ENCODE measurements around the gene TMEM243. TPM values are rescaled to one million over a fixed set of nuclear protein-coding genes. Genes with fewer than 3 reads are reported as not detected.
A peak's percentile ranks its signal among the peaks of the same experiment; 100 is the strongest.

TMEM243 gene
- total and polyA plus RNA-seq, 2 donors (not counting 1 experiment from before 2014, with no cell fraction given): 161 to 164 TPM

DNA sequence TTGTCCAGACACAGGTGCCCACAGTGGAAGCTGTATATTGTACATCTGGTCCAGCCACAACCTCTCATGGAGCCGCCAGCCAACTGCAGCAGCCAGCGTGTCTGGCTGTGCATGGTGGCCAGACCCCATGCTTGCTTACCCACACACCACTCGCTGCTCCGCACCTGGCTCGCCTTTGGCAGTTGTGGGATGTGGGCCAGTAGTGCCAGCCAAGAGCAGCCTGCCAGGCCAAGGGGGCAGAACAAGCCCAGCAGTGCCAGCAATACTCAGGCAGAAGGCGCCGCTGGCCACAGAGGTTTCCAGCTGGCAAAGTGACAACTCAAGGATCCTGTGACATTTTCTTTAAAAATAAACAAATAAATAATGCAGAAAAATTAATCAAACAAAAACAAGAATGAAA is 11.7 kb upstream of the TMEM243 start:
- intact Hi-C loops (cut with micrococcal nuclease): no loop called here
- ChIA-PET POLR2A (no interaction called here), CTCF (no interaction called here)
- Histone ChIP-seq H3K27ac (ENCODE audit: low read length in 2 of 2) (no peak overlapping the region), H3K79me2 (ENCODE audit: control insufficient read depth, insufficient read depth, low read length) (no peaks in the 10 kb centered on the region), H3K27me3 (replicated peaks in 1 of 4; ENCODE audit: control extremely low read depth in 1 of 4, control insufficient read depth in 3 of 4, insufficient read depth in 4 of 4, low read length in 3 of 4) (peaks cover 0 to 2% (median 0%) of the 10 kb centered on the region in 4 experiments), H3K4me3 (ENCODE audit: control extremely low read depth in 1 of 5, extremely low read depth in 1 of 5, insufficient read depth in 1 of 5, low read depth in 2 of 5, low read length in 4 of 5) (no peak overlapping the region), H3K36me3 (replicated peaks in 1 of 2; ENCODE audit: control extremely low read depth in 1 of 2, control insufficient read depth in 1 of 2, extremely low read depth in 1 of 2, insufficient read depth in 2 of 2, low read length in 1 of 2) (no peaks in the 10 kb centered on the region), H3K9me3 (ENCODE audit: control extremely low read depth in 1 of 3, control insufficient read depth in 2 of 3, insufficient read depth in 1 of 3, low read length in 2 of 3) (peaks cover 0 to 15% (median 0%) of the 10 kb centered on the region in 3 donors), H3K4me2 (replicated peaks; ENCODE audit: low read depth, low read length, poor library complexity, severe bottlenecking) (no peak overlapping the region), H3K9ac (ENCODE audit: low read length) (no peak overlapping the region), H2AFZ (ENCODE audit: insufficient read depth, low read depth, low read length, poor library complexity, severe bottlenecking) (no peak overlapping the region), H4K20me1 (ENCODE audit: control insufficient read depth, insufficient read depth, low read length, poor library complexity, severe bottlenecking) (no peaks in the 10 kb centered on the region), H3K4me1 (ENCODE audit: control insufficient read depth in 2 of 2, insufficient read depth in 2 of 2, low read length in 2 of 2) (peaks cover 3 to 8% of the 10 kb centered on the region in 2 donors)
- TF ChIP-seq EZH2 (IDR thresholded peaks at IDR 0.05; ENCODE audit: borderline replicate concordance, insufficient read depth, low read depth, low read length, poor library complexity, severe bottlenecking): no peak
- no peak for TF ChIP-seq CTCF (IDR thresholded peaks at IDR 0.05)
- Mint-ChIP-seq H3K9me3 (ENCODE audit: insufficient read depth) (no peaks in the 10 kb centered on the region), H3K4me3 (no peak overlapping the region), H3K4me1 (peaks cover 8% of the 10 kb centered on the region), H3K27me3 (no peaks in the 10 kb centered on the region), H3K27ac (no peak overlapping the region)
- WGBS (ENCODE audit: insufficient coverage): 100% methylated on average over 6 of the region's 7 CpGs
- ATAC-seq (ENCODE audit: low read depth) (no peak), DNase-seq (no peak)

DNA sequence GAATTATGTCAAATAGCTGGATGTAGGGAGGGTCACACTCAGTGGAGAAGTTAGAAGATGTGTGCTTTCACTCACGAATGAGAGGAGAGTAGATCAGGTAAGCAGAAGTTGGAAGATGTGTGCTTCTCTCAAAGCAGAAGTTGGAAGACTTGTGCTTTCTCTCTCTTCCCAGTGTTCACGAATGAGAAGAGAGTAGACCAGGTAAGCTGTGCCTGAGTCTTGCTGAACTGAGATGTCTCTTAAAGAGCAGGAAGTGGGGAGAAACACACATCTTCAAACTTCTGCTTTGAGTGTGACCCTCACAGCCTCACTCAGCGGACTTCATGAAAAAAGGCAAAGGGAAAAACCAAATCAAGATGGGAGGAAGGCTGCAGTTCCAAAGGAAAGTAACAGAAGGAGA is 7.0 kb upstream of the TMEM243 start:
- no CpG with 5 or more reads among the region's 3 CpGs for WGBS (ENCODE audit: insufficient coverage)
- DNase-seq: no peak
- H3K27me3 ChIP-seq (replicated peaks in 1 of 4; ENCODE audit: control extremely low read depth in 1 of 4, control insufficient read depth in 3 of 4, insufficient read depth in 4 of 4, low read length in 3 of 4): peaks cover 0 to 4% (median 0%) of the 10 kb centered on the region in 4 experiments
- no peaks in the 10 kb centered on the region for H3K9me3 Mint-ChIP-seq (ENCODE audit: insufficient read depth)
- ChIA-PET CTCF (no interaction called here), POLR2A (no interaction called here)
- peak overlapping the region; percentile 20 for H2AFZ ChIP-seq (ENCODE audit: insufficient read depth, low read depth, low read length, poor library complexity, severe bottlenecking)
- intact Hi-C loops (cut with micrococcal nuclease): no loop called here
- H3K4me3 ChIP-seq (ENCODE audit: control extremely low read depth in 1 of 5, extremely low read depth in 1 of 5, insufficient read depth in 1 of 5, low read depth in 2 of 5, low read length in 4 of 5): no peak overlapping the region
- H4K20me1 ChIP-seq (ENCODE audit: control insufficient read depth, insufficient read depth, low read length, poor library complexity, severe bottlenecking): no peaks in the 10 kb centered on the region
- peaks cover 0 to 15% (median 0%) of the 10 kb centered on the region in 3 donors for H3K9me3 ChIP-seq (ENCODE audit: control extremely low read depth in 1 of 3, control insufficient read depth in 2 of 3, insufficient read depth in 1 of 3, low read length in 2 of 3)
- H3K9ac ChIP-seq (ENCODE audit: low read length): no peak overlapping the region
- H3K27ac ChIP-seq (ENCODE audit: low read length in 2 of 2): no peak overlapping the region
- H3K4me2 ChIP-seq (replicated peaks; ENCODE audit: low read depth, low read length, poor library complexity, severe bottlenecking): no peak overlapping the region
- H3K27me3 Mint-ChIP-seq: no peaks in the 10 kb centered on the region
- no peaks in the 10 kb centered on the region for H3K36me3 ChIP-seq (replicated peaks in 1 of 2; ENCODE audit: control extremely low read depth in 1 of 2, control insufficient read depth in 1 of 2, extremely low read depth in 1 of 2, insufficient read depth in 2 of 2, low read length in 1 of 2)
- H3K27ac Mint-ChIP-seq: peak overlapping the region; percentile 1
- ATAC-seq (ENCODE audit: low read depth): no peak
- H3K4me3 Mint-ChIP-seq: no peak overlapping the region
- H3K4me1 Mint-ChIP-seq: peaks cover 12% of the 10 kb centered on the region
- H3K79me2 ChIP-seq (ENCODE audit: control insufficient read depth, insufficient read depth, low read length): no peaks in the 10 kb centered on the region
- H3K4me1 ChIP-seq (ENCODE audit: control insufficient read depth in 2 of 2, insufficient read depth in 2 of 2, low read length in 2 of 2): peaks cover 3 to 9% of the 10 kb centered on the region in 2 donors
- TF ChIP-seq CTCF (IDR thresholded peaks at IDR 0.05) (no peak), EZH2 (IDR thresholded peaks at IDR 0.05; ENCODE audit: borderline replicate concordance, insufficient read depth, low read depth, low read length, poor library complexity, severe bottlenecking) (no peak)
